GM23248 (cell line): ENCODE results near the gene ATP10D.

Experiments
- EZH2 ChIP-seq: fragments of 200-600 bp; sonication (generic); IDR thresholded peaks from 2 replicates; pipeline ENCODE4 v1.6.1; 2018; ENCODE audit warnings: antibody characterized with exemption, mild to moderate bottlenecking; ENCODE audit not compliant: insufficient read depth, poor library complexity, severe bottlenecking
- EZH2phosphoT487 ChIP-seq: fragments of 200-600 bp; sonication (generic); IDR thresholded peaks from 2 replicates; pipeline ENCODE4 v1.6.1; 2018; ENCODE audit warnings: antibody characterized with exemption, moderate library complexity, mild to moderate bottlenecking, low read depth; ENCODE audit not compliant: insufficient read depth

GRCh38 chr4:47513461-47513860 lies 28.4 kb downstream of the ATP10D start:
- TF ChIP-seq EZH2phosphoT487 (no peak), EZH2 (no peak)
